ENCODE data around the gene DMD. TPM values are rescaled to one million over a fixed set of nuclear protein-coding genes. Genes with fewer than 3 reads are reported as not detected.
A peak's percentile ranks its signal among the peaks of the same experiment; 100 is the strongest.

Gene DMD
- total RNA-seq, 1 donor from 2014 or later, result 22.2 TPM

GRCh38 chrX:31201503-31201902, 2009.8 kb downstream of the DMD start:
- TF ChIP-seq, protein P1, sequence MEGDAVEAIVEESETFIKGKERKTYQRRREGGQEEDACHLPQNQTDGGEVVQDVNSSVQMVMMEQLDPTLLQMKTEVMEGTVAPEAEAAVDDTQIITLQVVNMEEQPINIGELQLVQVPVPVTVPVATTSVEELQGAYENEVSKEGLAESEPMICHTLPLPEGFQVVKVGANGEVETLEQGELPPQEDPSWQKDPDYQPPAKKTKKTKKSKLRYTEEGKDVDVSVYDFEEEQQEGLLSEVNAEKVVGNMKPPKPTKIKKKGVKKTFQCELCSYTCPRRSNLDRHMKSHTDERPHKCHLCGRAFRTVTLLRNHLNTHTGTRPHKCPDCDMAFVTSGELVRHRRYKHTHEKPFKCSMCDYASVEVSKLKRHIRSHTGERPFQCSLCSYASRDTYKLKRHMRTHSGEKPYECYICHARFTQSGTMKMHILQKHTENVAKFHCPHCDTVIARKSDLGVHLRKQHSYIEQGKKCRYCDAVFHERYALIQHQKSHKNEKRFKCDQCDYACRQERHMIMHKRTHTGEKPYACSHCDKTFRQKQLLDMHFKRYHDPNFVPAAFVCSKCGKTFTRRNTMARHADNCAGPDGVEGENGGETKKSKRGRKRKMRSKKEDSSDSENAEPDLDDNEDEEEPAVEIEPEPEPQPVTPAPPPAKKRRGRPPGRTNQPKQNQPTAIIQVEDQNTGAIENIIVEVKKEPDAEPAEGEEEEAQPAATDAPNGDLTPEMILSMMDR (IDR thresholded peaks at IDR 0.05; ENCODE audit: insufficient read depth, low read depth, low read length), result no peak
- TF ChIP-seq EZH2 (IDR thresholded peaks at IDR 0.05; ENCODE audit: insufficient read depth, low read length), result no peak
- Histone ChIP-seq H3K9me3 (ENCODE audit: insufficient read depth, low read depth, low read length) (no peaks in the 10 kb centered on the region), H3K36me3 (ENCODE audit: insufficient read depth, low read length) (peaks cover 2% of the 10 kb centered on the region), H3K4me3 (ENCODE audit: insufficient read depth, low read depth, low read length) (no peak overlapping the region), H3K4me1 (ENCODE audit: insufficient read depth, low read length) (no peaks in the 10 kb centered on the region), H3K9ac (ENCODE audit: low read length) (no peak overlapping the region), H2AFZ (ENCODE audit: low read depth, low read length) (no peak overlapping the region), H4K20me1 (ENCODE audit: insufficient read depth, low read length) (no peaks in the 10 kb centered on the region), H3K27ac (ENCODE audit: low read depth, low read length) (no peak overlapping the region), H3K79me2 (ENCODE audit: insufficient read depth, low read length) (no peaks in the 10 kb centered on the region), H3K4me2 (ENCODE audit: low read length) (no peak overlapping the region), H3K27me3 (ENCODE audit: insufficient read depth, low read length) (no peaks in the 10 kb centered on the region)
- H3K4me3 Mint-ChIP-seq (ENCODE audit: unreplicated experiment), result no peak overlapping the region
- no peaks in the 10 kb centered on the region for H3K9me3 Mint-ChIP-seq (ENCODE audit: unreplicated experiment)
- H3K4me1 Mint-ChIP-seq (ENCODE audit: low read depth, unreplicated experiment), result peaks cover 4% of the 10 kb centered on the region
- FAIRE-seq (peak; percentile 5), DNase-seq (ENCODE audit: low read depth) (no peak)
- no peak overlapping the region for H3K27ac Mint-ChIP-seq (ENCODE audit: unreplicated experiment)
- peaks cover 2% of the 10 kb centered on the region for H3K36me3 Mint-ChIP-seq (ENCODE audit: low read depth, unreplicated experiment)
- no peaks in the 10 kb centered on the region for H3K27me3 Mint-ChIP-seq (ENCODE audit: low read depth, unreplicated experiment)

DNA sequence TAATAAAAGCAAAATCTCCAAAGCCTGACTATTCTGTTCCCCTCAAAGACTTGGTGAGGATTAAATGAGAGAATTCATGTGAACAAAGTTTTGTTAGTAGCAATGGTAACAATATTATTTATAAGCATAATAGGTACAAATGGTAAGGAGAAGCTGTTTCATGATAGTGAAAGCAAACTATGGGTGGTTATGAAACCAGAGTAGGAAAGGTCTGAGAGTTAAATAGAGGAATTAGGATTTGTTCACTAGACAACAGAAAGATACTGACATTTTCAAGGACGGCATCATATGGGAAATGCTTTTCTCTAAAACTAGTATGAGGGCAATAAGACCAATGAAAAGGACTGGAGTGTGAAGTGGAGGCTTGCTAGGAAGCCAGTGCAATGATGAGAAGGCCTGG, 2010.9 kb downstream of the DMD start:
- peaks cover 2% of the 10 kb centered on the region for H3K36me3 ChIP-seq (ENCODE audit: insufficient read depth, low read length)
- H3K27me3 Mint-ChIP-seq (ENCODE audit: low read depth, unreplicated experiment), result no peaks in the 10 kb centered on the region
- no peak overlapping the region for H3K9ac ChIP-seq (ENCODE audit: low read length)
- no peak for FAIRE-seq
- H3K4me3 ChIP-seq (ENCODE audit: insufficient read depth, low read depth, low read length), result no peak overlapping the region
- no peaks in the 10 kb centered on the region for H4K20me1 ChIP-seq (ENCODE audit: insufficient read depth, low read length)
- no peak overlapping the region for H3K4me3 Mint-ChIP-seq (ENCODE audit: unreplicated experiment)
- no peaks in the 10 kb centered on the region for H3K79me2 ChIP-seq (ENCODE audit: insufficient read depth, low read length)
- no peaks in the 10 kb centered on the region for H3K4me1 ChIP-seq (ENCODE audit: insufficient read depth, low read length)
- no peak overlapping the region for H2AFZ ChIP-seq (ENCODE audit: low read depth, low read length)
- H3K9me3 ChIP-seq (ENCODE audit: insufficient read depth, low read depth, low read length), result no peaks in the 10 kb centered on the region
- H3K27me3 ChIP-seq (ENCODE audit: insufficient read depth, low read length), result no peaks in the 10 kb centered on the region
- no peak overlapping the region for H3K27ac Mint-ChIP-seq (ENCODE audit: unreplicated experiment)
- H3K4me2 ChIP-seq (ENCODE audit: low read length), result no peak overlapping the region
- no peaks in the 10 kb centered on the region for H3K9me3 Mint-ChIP-seq (ENCODE audit: unreplicated experiment)
- TF ChIP-seq, protein P1 (IDR thresholded peaks at IDR 0.05; ENCODE audit: insufficient read depth, low read depth, low read length), result no peak
- TF ChIP-seq EZH2 (IDR thresholded peaks at IDR 0.05; ENCODE audit: insufficient read depth, low read length), result no peak
- no peak overlapping the region for H3K27ac ChIP-seq (ENCODE audit: low read depth, low read length)
- DNase-seq (ENCODE audit: low read depth), result no peak
- peaks cover 2% of the 10 kb centered on the region for H3K36me3 Mint-ChIP-seq (ENCODE audit: low read depth, unreplicated experiment)
- peaks cover 4% of the 10 kb centered on the region for H3K4me1 Mint-ChIP-seq (ENCODE audit: low read depth, unreplicated experiment)

- Mint-ChIP-seq H3K4me1 (ENCODE audit: low read depth, unreplicated experiment) (peaks cover 4% of the 10 kb centered on the region), H3K27ac (ENCODE audit: unreplicated experiment) (no peak overlapping the region), H3K9me3 (ENCODE audit: unreplicated experiment) (no peaks in the 10 kb centered on the region), H3K27me3 (ENCODE audit: low read depth, unreplicated experiment) (no peaks in the 10 kb centered on the region), H3K4me3 (ENCODE audit: unreplicated experiment) (no peak overlapping the region), H3K36me3 (ENCODE audit: low read depth, unreplicated experiment) (peaks cover 2% of the 10 kb centered on the region)
- H3K27ac ChIP-seq (ENCODE audit: low read depth, low read length), result no peak overlapping the region
- no peaks in the 10 kb centered on the region for H3K9me3 ChIP-seq (ENCODE audit: insufficient read depth, low read depth, low read length)
- FAIRE-seq, result no peak
- no peaks in the 10 kb centered on the region for H3K79me2 ChIP-seq (ENCODE audit: insufficient read depth, low read length)
- H2AFZ ChIP-seq (ENCODE audit: low read depth, low read length), result no peak overlapping the region
- H4K20me1 ChIP-seq (ENCODE audit: insufficient read depth, low read length), result no peaks in the 10 kb centered on the region
- DNase-seq (ENCODE audit: low read depth), result no peak
- no peak overlapping the region for H3K4me3 ChIP-seq (ENCODE audit: insufficient read depth, low read depth, low read length)
- no peak overlapping the region for H3K9ac ChIP-seq (ENCODE audit: low read length)
- H3K36me3 ChIP-seq (ENCODE audit: insufficient read depth, low read length), result peaks cover 2% of the 10 kb centered on the region
- no peaks in the 10 kb centered on the region for H3K27me3 ChIP-seq (ENCODE audit: insufficient read depth, low read length)
- H3K4me2 ChIP-seq (ENCODE audit: low read length), result no peak overlapping the region
- TF ChIP-seq EZH2 (IDR thresholded peaks at IDR 0.05; ENCODE audit: insufficient read depth, low read length), result no peak
- TF ChIP-seq, protein P1 (IDR thresholded peaks at IDR 0.05; ENCODE audit: insufficient read depth, low read depth, low read length), result no peak
- H3K4me1 ChIP-seq (ENCODE audit: insufficient read depth, low read length), result no peaks in the 10 kb centered on the region
Measured at GRCh38 chrX:31199840-31200114, 2011.6 kb downstream of the DMD start.

Measured in astrocyte (in vitro differentiated cells and primary cell).